Skeletal muscle satellite cell (primary cell): ENCODE results near the gene METRN.
"Not testable (repeated sequence)": the region's sequence is repeated elsewhere in the genome, so short reads cannot be mapped to it uniquely, and the experiment has no call there.

Source experiments
- H3K27me3 ChIP-seq: 2 replicates; pipeline ENCODE4 v1.7.0; 2013; ENCODE audit warnings: low read length; ENCODE audit not compliant: control insufficient read depth, insufficient read depth
- H3K36me3 ChIP-seq: 2 replicates; pipeline ENCODE4 v1.7.0; 2013; ENCODE audit warnings: mild to moderate bottlenecking, control low read depth, low read length; ENCODE audit not compliant: insufficient read depth
- H3K4me1 ChIP-seq: 2 replicates; pipeline ENCODE4 v1.7.0; 2013; ENCODE audit warnings: low read length; ENCODE audit not compliant: control insufficient read depth, insufficient read depth
- H3K4me2 ChIP-seq: 2 replicates; pipeline ENCODE4 v1.7.0; 2013; ENCODE audit warnings: mild to moderate bottlenecking, low read length
- H3K4me3 ChIP-seq: 2 replicates; pipeline ENCODE4 v1.7.0; 2013; ENCODE audit warnings: low read length
- H3K9ac ChIP-seq: 2 replicates; pipeline ENCODE4 v1.7.0; 2013; ENCODE audit warnings: mild to moderate bottlenecking, low read depth, low read length, moderate library complexity
- H3K9me3 ChIP-seq: replicated peaks from 2 replicates; pipeline ENCODE4 v1.7.0; 2013; ENCODE audit warnings: mild to moderate bottlenecking, control low read depth, low read length

METRN gene

GRCh38 chr16:749010-749409 lies 34.1 kb downstream of the METRN start:
- Histone ChIP-seq H3K4me3 (no peak overlapping the region), H3K9me3 (no peaks in the 10 kb centered on the region), H3K4me1 (no peaks in the 10 kb centered on the region), H3K36me3 (no peaks in the 10 kb centered on the region), H3K27me3 (peaks cover 29% of the 10 kb centered on the region), H3K4me2 (no peak overlapping the region), H3K9ac (no peak overlapping the region)

- H3K36me3 ChIP-seq: no peaks in the 10 kb centered on the region
- no peak overlapping the region for H3K4me3 ChIP-seq
- no peaks in the 10 kb centered on the region for H3K4me1 ChIP-seq
- no peak overlapping the region for H3K9ac ChIP-seq
- peaks cover 29% of the 10 kb centered on the region for H3K27me3 ChIP-seq
- no peaks in the 10 kb centered on the region for H3K9me3 ChIP-seq
- H3K4me2 ChIP-seq: no peak overlapping the region
Observed at GRCh38 chr16:750485-750884, 35.6 kb downstream of the METRN start.

- Histone ChIP-seq H3K4me1 (no peaks in the 10 kb centered on the region), H3K4me3 (no peak overlapping the region), H3K9me3 (no peaks in the 10 kb centered on the region), H3K36me3 (no peaks in the 10 kb centered on the region), H3K4me2 (no peak overlapping the region), H3K9ac (no peak overlapping the region), H3K27me3 (peaks cover 29% of the 10 kb centered on the region)
Observed at GRCh38 chr16:751152-752006, 36.5 kb downstream of the METRN start.

GRCh38 chr16:752007-752312 lies 37.0 kb downstream of the METRN start:
- no peaks in the 10 kb centered on the region for H3K4me1 ChIP-seq
- H3K36me3 ChIP-seq: no peaks in the 10 kb centered on the region
- no peak overlapping the region for H3K4me3 ChIP-seq
- H3K9ac ChIP-seq: no peak overlapping the region
- no peaks in the 10 kb centered on the region for H3K9me3 ChIP-seq
- peaks cover 29% of the 10 kb centered on the region for H3K27me3 ChIP-seq
- H3K4me2 ChIP-seq: no peak overlapping the region

DNA sequence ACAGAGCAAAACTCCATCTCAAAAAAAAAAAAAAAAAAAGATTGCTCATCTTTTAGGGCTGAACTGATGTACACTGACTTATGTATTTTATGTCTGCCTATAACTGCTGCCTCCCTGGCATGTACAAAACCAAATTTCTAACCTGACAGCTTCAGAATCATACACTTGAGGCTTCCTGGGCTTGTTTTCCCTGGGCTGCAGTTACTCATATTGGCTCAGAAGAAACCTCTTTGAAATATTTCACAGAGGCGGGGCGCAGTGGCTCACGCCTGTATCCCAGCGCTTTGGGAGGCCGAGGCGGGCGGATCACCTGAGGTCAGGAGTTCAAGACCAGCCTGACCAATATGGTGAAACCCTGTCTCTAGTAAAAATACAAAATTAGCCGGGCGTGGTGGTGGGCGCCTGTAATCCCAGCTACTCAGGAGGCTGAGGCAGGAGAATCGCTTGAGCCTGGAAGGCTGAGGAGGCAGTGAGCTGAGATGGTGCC lies 39.2 kb downstream of the METRN start:
- H3K36me3 ChIP-seq, H3K4me3 ChIP-seq, H3K9me3 ChIP-seq, H3K4me1 ChIP-seq, H3K4me2 ChIP-seq, H3K9ac ChIP-seq: not testable (repeated sequence)
- H3K27me3 ChIP-seq: peaks cover 29% of the 10 kb centered on the region

DNA sequence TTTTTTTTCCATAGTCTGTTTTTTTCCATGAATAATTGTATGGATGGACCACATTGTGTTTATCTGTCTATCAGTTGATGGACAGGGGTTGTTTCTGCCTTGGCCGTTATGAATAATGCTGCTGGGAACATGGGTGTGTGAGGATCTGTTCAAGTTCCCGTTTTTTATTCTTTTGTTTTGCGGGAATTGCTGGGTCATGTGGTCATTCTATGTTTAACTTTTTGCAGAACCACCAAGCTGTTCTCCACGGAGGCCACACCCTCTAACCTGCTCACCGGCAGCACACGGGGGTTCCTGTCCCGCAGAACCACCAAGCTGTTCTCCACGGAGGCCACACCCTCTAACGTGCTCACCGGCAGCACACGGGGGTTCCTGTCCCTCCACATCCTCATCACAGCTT lies 39.7 kb downstream of the METRN start:
- no peak overlapping the region for H3K4me3 ChIP-seq

GRCh38 chr16:756428-756827 lies 41.5 kb downstream of the METRN start:
- Histone ChIP-seq H3K9me3 (no peaks in the 10 kb centered on the region), H3K27me3 (peaks cover 23% of the 10 kb centered on the region), H3K4me3 (no peak overlapping the region), H3K4me1 (peaks cover 6% of the 10 kb centered on the region), H3K9ac (no peak overlapping the region), H3K36me3 (no peaks in the 10 kb centered on the region), H3K4me2 (no peak overlapping the region)

More for the DNA sequence above, 39.7 kb downstream of the METRN start:
- H3K36me3 ChIP-seq: no peaks in the 10 kb centered on the region
- H3K4me2 ChIP-seq: no peak overlapping the region
- peaks cover 29% of the 10 kb centered on the region for H3K27me3 ChIP-seq
- no peak overlapping the region for H3K9ac ChIP-seq
- no peaks in the 10 kb centered on the region for H3K9me3 ChIP-seq
- H3K4me1 ChIP-seq: no peaks in the 10 kb centered on the region

DNA sequence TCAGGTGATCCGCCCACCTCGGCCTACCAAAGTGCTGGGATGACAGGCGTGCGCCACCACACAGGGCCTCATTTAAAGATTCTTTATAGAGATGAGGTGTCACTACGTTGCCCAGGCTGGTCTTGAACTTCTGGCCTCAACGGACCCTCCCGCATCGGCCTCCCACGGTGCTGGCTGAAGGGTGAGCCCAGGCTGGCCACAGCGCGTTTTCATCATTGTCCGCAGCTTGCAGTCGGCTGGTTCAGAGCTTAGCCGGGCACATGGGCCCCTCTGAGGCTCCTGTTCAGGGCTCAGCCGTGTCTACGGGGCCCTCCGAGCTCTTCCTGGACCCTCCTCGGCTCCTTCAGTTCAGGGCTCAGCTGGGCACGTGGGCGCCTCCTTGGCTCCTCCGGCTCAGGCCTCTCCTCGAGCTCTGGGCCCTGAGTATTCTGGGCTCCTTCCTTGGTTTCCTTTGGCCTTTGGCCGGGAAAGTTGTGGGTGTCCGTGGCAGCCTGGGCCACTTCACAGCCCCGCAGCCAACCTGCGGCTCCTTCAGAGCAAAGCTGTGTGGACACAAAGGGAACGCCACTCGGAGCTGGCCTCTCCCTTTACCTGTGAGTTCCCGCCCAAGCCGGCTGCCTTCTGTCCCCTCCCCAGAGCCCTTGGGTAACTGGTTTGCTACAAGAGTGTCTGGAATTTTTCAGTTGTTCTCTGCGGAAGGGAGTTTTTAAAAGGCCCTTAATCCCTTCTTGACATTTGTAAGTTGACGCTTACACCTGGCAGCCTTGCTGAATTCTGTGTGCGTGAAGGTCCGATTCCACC lies 44.4 kb downstream of the METRN start:
- Histone ChIP-seq H3K4me1 (peaks cover 6% of the 10 kb centered on the region), H3K4me3 (no peak overlapping the region), H3K36me3 (no peaks in the 10 kb centered on the region), H3K9ac (no peak overlapping the region), H3K9me3 (no peaks in the 10 kb centered on the region), H3K27me3 (peaks cover 3% of the 10 kb centered on the region), H3K4me2 (no peak overlapping the region)

DNA sequence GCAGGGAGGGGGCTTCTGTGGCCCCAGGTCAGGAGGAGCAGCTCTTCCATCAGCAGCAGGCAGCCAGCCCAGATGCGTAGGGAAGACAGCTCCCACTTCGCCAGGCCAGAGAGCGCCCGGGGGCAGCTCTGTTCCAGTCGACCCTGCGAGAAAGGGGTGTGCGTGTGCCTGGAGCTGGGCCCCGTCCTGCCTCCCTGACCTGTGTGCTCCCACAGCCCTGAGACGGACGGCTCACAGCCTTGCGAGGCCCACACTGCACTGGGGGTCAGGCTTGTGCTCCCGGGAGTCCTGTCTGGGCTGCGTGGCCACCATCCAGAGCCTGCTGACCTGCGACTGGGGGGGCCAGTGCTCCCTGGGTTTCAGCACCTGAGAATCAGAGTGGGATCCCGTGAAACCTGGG lies 45.1 kb downstream of the METRN start:
- Histone ChIP-seq H3K9ac (no peak overlapping the region), H3K27me3 (peaks cover 3% of the 10 kb centered on the region), H3K9me3 (no peaks in the 10 kb centered on the region), H3K4me2 (no peak overlapping the region), H3K4me3 (no peak overlapping the region), H3K4me1 (peaks cover 6% of the 10 kb centered on the region), H3K36me3 (no peaks in the 10 kb centered on the region)

- Histone ChIP-seq H3K36me3 (no peaks in the 10 kb centered on the region), H3K27me3 (peaks cover 3% of the 10 kb centered on the region), H3K9me3 (no peaks in the 10 kb centered on the region), H3K4me3 (no peak within 1 kb of the TSS), H3K9ac (no peak within 1 kb of the TSS), H3K4me1 (peaks cover 6% of the 10 kb centered on the region), H3K4me2 (no peak within 1 kb of the TSS)
Observed at GRCh38 chr16:760545-761343, 45.8 kb downstream of the METRN start, which contains the start of gene MSLN. Gene MSLN (plus strand): TSS chr16:760734. CDS start chr16:762681, 1,947 bp downstream.
